Keratinocyte (primary cell): Measurements from ENCODE around the gene MAP6D1.

ENCODE experiments used
- EZH2 ChIP-seq: IDR thresholded peaks from one replicate; pipeline ENCODE4 v1.6.1; 2012; ENCODE audit warnings: inconsistent platforms, mild to moderate bottlenecking, low read length, moderate library complexity
- TF ChIP-seq, protein P1 (sequence below), 3 experiments: IDR thresholded peaks in 1 of 3; conservative IDR thresholded peaks in 1 of 3; optimal IDR thresholded peaks in 1 of 3; 2 replicates in 2 of 3; 3 replicates in 1 of 3; pipeline versions ENCODE3 to v1.5.1; 2011; ENCODE audit warnings: low read length in 3 of 3, mild to moderate bottlenecking in 3 of 3, moderate library complexity in 2 of 3, control low read depth in 1 of 3, inconsistent platforms in 1 of 3; ENCODE audit not compliant: insufficient read depth in 2 of 3; ENCODE audit errors: extremely low read depth in 1 of 3

DNA sequence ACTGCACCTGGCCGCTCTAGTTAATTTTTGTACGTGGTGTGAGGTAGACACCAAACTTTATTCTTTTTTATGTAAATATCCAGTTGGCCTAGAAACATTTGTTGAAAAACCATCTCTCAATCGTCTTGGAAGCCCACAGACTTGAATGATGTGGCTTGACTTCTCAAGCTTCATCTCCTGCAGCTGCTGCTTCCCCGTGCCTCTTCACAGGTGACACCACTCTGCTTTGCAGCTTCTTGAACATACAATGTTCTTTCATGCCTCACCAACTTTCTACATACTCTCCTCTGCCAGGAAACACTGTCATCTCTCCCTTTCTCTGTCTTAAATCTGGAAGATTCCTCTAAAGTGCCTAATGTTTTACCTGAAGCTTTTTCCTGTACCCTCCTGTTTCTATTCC lies 35.6 kb downstream of the MAP6D1 start:
- TF ChIP-seq, protein P1, sequence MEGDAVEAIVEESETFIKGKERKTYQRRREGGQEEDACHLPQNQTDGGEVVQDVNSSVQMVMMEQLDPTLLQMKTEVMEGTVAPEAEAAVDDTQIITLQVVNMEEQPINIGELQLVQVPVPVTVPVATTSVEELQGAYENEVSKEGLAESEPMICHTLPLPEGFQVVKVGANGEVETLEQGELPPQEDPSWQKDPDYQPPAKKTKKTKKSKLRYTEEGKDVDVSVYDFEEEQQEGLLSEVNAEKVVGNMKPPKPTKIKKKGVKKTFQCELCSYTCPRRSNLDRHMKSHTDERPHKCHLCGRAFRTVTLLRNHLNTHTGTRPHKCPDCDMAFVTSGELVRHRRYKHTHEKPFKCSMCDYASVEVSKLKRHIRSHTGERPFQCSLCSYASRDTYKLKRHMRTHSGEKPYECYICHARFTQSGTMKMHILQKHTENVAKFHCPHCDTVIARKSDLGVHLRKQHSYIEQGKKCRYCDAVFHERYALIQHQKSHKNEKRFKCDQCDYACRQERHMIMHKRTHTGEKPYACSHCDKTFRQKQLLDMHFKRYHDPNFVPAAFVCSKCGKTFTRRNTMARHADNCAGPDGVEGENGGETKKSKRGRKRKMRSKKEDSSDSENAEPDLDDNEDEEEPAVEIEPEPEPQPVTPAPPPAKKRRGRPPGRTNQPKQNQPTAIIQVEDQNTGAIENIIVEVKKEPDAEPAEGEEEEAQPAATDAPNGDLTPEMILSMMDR (optimal IDR thresholded peaks at IDR 0.05 in 1 of 3, IDR thresholded peaks at IDR 0.05 in 1 of 3, conservative IDR thresholded peaks at IDR 0.05 in 1 of 3; ENCODE audit: extremely low read depth in 1 of 3, insufficient read depth in 2 of 3, low read length in 3 of 3) = no peak
- no peak for TF ChIP-seq EZH2
